ENCODE measurements around the gene TEF.

- TF ChIP-seq CTCF (IDR thresholded peaks at IDR 0.05) (no peak), POLR2A (IDR thresholded peaks at IDR 0.05) (no peak)
These were observed 27.7 kb upstream of the TEF start for GRCh38 chr22:41353862-41354575.

Measured in uterus (tissue), 2 donors.